Esophagus squamous epithelium (tissue), 4 donors: ENCODE data around the gene LAP3.

ENCODE experiments used
- CTCF ChIP-seq, 6 experiments: fragments of 450-650 bp in 4 of 6; fragments of 200-600 bp in 2 of 6; sonication (generic) in 2 of 6; IDR thresholded peaks; one replicate each; pipeline ENCODE4 v1.5.1; 2016 to 2019; ENCODE audit warnings: antibody characterized with exemption in 6 of 6, mild to moderate bottlenecking in 4 of 6, moderate library complexity in 4 of 6
- POLR2A ChIP-seq, 4 donors: fragments of 450-650 bp; IDR thresholded peaks; one replicate each; pipeline ENCODE4 v1.6.1; 2017; ENCODE audit warnings: antibody characterized with exemption in 4 of 4, mild to moderate bottlenecking in 4 of 4, moderate library complexity in 3 of 4

DNA sequence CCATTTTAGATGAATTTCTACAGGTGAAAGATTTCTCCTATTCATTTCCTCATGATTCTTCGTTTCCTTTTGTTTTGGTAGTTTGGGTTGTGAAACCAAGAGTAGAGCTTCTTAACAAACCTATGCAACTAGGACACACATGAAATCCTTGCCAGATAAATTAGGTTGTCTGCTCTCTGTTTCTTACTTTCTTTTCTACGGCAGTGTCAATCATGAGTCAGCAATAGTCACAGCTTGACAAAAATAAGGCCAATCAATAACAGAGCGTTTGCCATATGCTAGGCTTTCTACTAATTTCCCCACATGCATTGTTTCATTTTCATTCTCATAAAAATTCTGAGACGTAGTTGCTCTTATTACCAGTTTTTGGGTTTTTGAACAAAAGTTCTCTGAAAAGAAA lies 41.8 kb upstream of the LAP3 start:
- TF ChIP-seq CTCF (IDR thresholded peaks at IDR 0.05) (no peak), POLR2A (IDR thresholded peaks at IDR 0.05) (no peak)
